ENCODE results near the gene SEC14L5.

Gene SEC14L5

DNA sequence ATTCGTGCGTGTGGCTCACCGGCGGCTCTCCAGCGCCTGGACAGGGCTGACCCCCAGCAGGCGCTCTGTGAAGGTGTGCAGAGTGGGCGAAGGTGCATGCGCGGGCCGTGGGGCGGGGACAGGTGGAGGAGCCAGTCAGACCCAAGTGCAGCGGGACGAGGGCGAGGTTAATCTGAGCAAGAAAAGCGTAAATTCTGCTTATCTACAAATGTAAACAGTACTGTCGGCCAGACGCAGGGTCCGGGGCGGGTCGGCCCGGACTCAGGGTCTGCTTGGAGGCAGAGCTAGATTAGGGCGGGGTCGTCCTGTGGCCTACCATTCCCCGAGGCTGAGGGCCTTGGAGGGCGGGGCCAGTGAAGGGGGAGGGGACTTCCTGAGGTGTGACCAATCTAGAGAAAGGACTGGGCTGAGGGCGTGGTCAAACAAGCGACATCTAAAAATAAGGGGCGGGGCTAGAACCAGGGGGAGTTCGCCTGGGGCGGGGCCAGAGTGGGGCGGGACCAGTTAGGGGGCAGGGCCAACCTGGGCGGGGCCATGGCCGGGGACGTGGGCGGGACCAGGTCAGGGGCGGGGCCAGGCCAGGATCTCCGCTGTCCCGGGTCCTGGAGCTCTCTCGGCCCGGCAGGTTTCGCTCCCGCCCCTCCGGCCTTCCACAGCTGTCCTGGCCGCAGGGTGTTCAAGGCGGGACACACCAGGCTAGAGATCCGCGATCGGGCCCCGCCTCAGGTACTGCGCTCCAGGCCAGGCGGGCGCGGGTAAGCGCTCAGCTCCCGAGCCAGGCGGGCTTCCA is at the start of gene SEC14L5:
Gene SEC14L5, plus strand, starts transcription at position 611 of the 790 bp plus-strand sequence. CDS start 994 bp downstream, outside the sequence.
- H3K4me3 ChIP-seq (ENCODE audit: low read depth, low read length): peak within 1 kb of the TSS; percentile 75
- no peaks in the 10 kb centered on the region for H3K36me3 ChIP-seq (ENCODE audit: control insufficient read depth, insufficient read depth, low read length)
- peaks cover 2% of the 10 kb centered on the region for H3K27me3 ChIP-seq (ENCODE audit: control insufficient read depth, insufficient read depth, low read length)
- peaks cover 4% of the 10 kb centered on the region for H3K4me1 ChIP-seq (ENCODE audit: control insufficient read depth, insufficient read depth, low read length)
- no peaks in the 10 kb centered on the region for H3K9me3 ChIP-seq (ENCODE audit: control insufficient read depth, insufficient read depth, low read length)
- no peak within 1 kb of the TSS for H3K9ac ChIP-seq (ENCODE audit: low read depth, low read length)

DNA sequence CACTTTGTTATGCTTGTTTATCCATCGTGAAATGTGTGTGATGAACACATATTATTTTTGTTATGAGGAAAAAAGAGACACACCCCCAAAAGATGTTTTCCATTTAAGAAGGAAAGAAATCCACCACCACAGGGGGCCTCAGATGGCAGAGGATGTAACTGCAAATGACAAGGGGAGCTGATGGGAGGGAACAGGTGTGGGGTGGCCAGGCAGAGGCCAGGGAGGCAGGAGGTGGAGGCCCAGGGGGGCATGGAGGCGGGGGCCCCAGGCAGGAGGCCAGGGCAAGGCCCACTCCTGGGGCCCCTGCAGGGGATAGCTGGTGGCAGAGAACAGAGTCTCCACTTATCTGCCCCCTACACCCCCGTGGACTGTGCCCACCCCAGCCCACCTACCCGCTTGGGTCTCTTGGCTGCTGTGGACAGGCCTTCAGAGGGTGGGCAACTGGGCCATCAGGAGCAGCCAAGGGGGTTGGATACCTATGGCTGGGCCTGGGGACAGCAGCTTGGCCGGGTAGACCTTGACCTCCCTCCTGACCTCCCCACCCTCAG is 49.2 kb upstream of the SEC14L5 start:
- H3K27me3 ChIP-seq (ENCODE audit: control insufficient read depth, insufficient read depth, low read length): no peaks in the 10 kb centered on the region
- no peaks in the 10 kb centered on the region for H3K9me3 ChIP-seq (ENCODE audit: control insufficient read depth, insufficient read depth, low read length)
- H3K9ac ChIP-seq (ENCODE audit: low read depth, low read length): no peak overlapping the region
- H3K4me3 ChIP-seq (ENCODE audit: low read depth, low read length): no peak overlapping the region
- H3K36me3 ChIP-seq (ENCODE audit: control insufficient read depth, insufficient read depth, low read length): no peaks in the 10 kb centered on the region
- H3K4me1 ChIP-seq (ENCODE audit: control insufficient read depth, insufficient read depth, low read length): no peaks in the 10 kb centered on the region

DNA sequence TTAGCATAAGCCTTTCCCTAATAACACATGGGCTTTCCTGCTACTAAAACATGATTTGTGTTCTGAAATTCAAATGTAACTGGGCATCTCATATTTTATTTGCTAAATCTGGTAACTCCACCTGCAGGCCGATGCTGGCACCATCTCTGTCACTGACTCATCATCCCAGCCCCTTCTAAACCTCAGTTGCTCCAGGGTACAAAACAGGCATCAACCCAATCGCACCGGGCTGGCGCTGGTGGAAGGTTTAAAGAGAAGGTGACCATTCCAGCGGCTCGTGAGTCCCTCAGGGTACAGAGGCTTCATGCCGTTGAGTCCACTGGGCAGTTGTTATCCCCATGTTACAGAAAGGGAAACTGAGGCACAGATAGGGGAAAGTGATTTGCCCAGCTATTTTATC is 48.3 kb upstream of the SEC14L5 start:
- Histone ChIP-seq H3K9ac (ENCODE audit: low read depth, low read length) (no peak overlapping the region), H3K4me1 (ENCODE audit: control insufficient read depth, insufficient read depth, low read length) (no peaks in the 10 kb centered on the region), H3K4me3 (ENCODE audit: low read depth, low read length) (no peak overlapping the region), H3K36me3 (ENCODE audit: control insufficient read depth, insufficient read depth, low read length) (no peaks in the 10 kb centered on the region), H3K9me3 (ENCODE audit: control insufficient read depth, insufficient read depth, low read length) (no peaks in the 10 kb centered on the region), H3K27me3 (ENCODE audit: control insufficient read depth, insufficient read depth, low read length) (no peaks in the 10 kb centered on the region)

DNA sequence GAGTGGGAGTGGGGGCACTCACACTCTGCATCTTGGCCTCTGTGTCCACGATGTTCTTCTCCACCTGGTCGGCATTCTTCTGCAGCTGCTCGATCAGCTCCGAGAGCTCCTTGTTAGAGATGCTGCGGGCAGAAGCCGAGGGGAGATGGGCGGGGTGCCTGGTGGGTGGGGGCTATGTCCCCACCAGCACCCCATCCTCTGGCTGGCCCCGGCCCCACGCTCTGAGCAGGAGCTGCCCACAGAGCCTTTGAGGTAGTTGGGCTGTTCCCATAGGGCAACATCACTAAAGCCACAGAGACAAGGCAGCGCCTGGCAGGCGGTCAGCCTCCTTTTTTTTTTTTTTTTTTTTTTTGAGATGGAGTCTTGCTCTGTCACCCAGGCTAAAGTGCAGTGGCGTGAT is 47.3 kb upstream of the SEC14L5 start:
- no peak overlapping the region for H3K4me3 ChIP-seq (ENCODE audit: low read depth, low read length)
- no peaks in the 10 kb centered on the region for H3K9me3 ChIP-seq (ENCODE audit: control insufficient read depth, insufficient read depth, low read length)
- no peak overlapping the region for H3K9ac ChIP-seq (ENCODE audit: low read depth, low read length)
- no peaks in the 10 kb centered on the region for H3K27me3 ChIP-seq (ENCODE audit: control insufficient read depth, insufficient read depth, low read length)
- H3K4me1 ChIP-seq (ENCODE audit: control insufficient read depth, insufficient read depth, low read length): no peaks in the 10 kb centered on the region
- H3K36me3 ChIP-seq (ENCODE audit: control insufficient read depth, insufficient read depth, low read length): no peaks in the 10 kb centered on the region

DNA sequence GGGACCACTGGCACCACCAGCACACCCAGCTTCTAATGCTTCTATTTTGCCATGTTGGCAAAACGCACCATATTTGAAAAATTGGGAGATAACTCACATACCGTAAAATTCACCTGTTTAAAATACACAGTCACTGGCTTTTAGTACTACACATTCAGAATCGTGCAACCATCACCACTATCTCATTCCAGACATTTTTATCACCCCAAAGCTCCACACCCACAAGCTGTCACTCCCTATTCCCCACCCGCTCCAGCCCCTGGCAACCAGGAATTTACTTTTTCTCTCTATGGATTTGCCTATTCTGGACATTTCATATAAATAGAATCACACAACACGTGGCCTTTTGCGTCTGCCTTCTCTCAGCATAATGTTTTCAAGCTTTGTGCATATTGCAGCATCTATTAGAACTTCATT is 46.2 kb upstream of the SEC14L5 start:
- no peaks in the 10 kb centered on the region for H3K27me3 ChIP-seq (ENCODE audit: control insufficient read depth, insufficient read depth, low read length)
- no peaks in the 10 kb centered on the region for H3K4me1 ChIP-seq (ENCODE audit: control insufficient read depth, insufficient read depth, low read length)
- H3K4me3 ChIP-seq (ENCODE audit: low read depth, low read length): no peak overlapping the region
- no peaks in the 10 kb centered on the region for H3K36me3 ChIP-seq (ENCODE audit: control insufficient read depth, insufficient read depth, low read length)
- no peaks in the 10 kb centered on the region for H3K9me3 ChIP-seq (ENCODE audit: control insufficient read depth, insufficient read depth, low read length)
- no peak overlapping the region for H3K9ac ChIP-seq (ENCODE audit: low read depth, low read length)

DNA sequence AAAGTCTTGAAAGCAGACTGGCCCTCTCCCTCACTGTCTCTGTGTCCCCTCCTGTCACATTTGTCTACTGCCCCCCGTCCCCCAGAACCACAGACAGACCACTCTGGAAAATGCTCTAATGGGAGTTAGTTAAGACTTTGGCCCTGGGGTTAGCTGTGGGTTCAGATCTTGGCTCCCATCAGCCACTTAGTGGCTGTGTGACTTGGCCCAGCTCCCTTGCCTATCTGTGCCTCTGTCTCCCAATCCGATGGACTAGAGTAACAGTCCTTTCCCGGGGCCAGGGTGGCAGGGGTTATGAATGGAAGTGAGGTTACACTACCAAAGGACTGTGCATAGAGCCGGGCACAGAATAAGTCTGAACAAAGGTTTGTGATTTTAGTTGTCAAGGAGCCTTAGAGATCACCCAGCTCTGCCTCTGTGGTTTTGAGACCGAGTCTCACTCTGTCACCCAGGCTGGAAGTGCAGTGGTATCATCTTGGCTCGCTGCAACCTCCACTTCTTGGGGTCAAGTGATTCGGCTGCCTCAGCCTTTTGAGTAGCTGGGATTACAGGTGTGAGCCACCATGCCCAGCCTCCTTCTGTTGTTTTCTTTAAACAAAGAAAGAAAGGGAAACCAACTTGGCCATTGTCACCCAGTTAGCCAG is 44.9 kb upstream of the SEC14L5 start:
- Histone ChIP-seq H3K27me3 (ENCODE audit: control insufficient read depth, insufficient read depth, low read length) (no peaks in the 10 kb centered on the region), H3K36me3 (ENCODE audit: control insufficient read depth, insufficient read depth, low read length) (no peaks in the 10 kb centered on the region), H3K9me3 (ENCODE audit: control insufficient read depth, insufficient read depth, low read length) (no peaks in the 10 kb centered on the region), H3K4me3 (ENCODE audit: low read depth, low read length) (no peak overlapping the region), H3K4me1 (ENCODE audit: control insufficient read depth, insufficient read depth, low read length) (no peaks in the 10 kb centered on the region), H3K9ac (ENCODE audit: low read depth, low read length) (no peak overlapping the region)

DNA sequence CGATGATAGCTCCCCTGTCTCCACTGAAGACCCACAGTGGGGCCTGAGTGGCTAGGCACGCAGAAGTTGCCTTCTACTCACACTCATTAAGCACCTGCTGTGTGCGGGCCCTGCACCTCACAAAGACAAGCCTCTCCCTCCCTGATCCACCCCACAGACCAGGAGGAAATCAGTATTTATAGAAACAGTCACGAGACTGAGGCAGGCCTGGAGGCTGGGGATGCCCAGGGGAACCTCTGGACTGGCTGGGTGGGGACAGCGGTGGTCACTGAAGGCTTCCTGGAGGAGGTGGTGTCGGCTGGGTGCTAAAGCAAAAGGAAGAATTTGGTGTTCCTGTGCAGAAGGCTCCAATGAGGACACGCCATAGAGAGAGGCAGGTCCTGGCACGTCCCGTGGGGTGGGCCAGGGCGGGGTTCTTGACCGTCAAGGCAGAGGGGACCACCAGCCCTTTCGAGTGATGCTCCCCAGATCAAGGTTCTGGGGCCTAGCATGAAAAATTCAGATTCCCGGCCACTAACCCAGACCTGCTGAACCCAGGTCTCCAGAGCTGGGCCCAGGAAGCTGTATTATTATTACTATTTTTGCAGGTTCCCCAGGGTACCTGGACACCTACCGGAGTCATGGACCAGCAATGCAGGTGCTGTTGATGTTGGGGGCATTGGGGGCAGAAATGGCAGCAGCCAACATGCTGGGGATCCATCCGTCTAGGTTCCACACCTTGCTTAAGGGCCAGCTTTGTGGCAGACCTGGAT is 44.2 kb upstream of the SEC14L5 start:
- Histone ChIP-seq H3K4me3 (ENCODE audit: low read depth, low read length) (no peak overlapping the region), H3K9ac (ENCODE audit: low read depth, low read length) (no peak overlapping the region), H3K27me3 (ENCODE audit: control insufficient read depth, insufficient read depth, low read length) (no peaks in the 10 kb centered on the region), H3K9me3 (ENCODE audit: control insufficient read depth, insufficient read depth, low read length) (no peaks in the 10 kb centered on the region), H3K36me3 (ENCODE audit: control insufficient read depth, insufficient read depth, low read length) (no peaks in the 10 kb centered on the region), H3K4me1 (ENCODE audit: control insufficient read depth, insufficient read depth, low read length) (peaks cover 4% of the 10 kb centered on the region)

DNA sequence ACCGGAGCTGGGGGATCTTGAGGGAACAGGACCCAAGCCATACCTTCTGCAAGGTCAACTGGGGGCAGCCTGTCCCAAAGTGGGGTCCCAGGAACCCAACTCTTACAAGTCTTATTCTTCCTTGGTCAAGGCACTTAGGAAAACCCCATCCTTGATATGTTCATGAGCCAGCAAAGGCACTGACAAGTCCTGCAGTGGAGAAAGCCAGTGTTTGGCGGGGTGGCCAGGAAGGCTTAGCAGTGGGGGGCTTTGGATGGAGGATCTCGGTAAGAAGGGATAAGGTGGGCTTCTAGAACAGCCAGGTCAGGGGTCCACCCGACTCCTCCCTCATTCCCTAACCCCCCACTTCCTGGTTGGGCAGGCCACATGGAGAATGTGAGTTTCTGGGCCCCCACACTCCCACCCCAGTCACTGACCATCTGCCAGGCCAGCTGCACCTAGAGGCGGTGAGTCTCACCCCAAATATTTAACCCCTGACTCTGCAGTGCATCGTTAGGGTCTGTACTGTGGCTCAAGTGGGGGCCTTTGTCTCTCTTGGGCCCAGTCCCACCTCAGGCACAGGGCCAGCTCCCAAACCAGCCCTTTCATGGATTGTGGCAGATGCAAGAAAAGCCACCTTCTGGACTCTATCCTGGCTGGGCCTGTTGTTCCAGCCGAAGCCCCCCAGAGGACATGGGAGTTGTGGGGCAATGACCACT is 43.5 kb upstream of the SEC14L5 start:
- Histone ChIP-seq H3K9ac (ENCODE audit: low read depth, low read length) (no peak overlapping the region), H3K9me3 (ENCODE audit: control insufficient read depth, insufficient read depth, low read length) (no peaks in the 10 kb centered on the region), H3K4me1 (ENCODE audit: control insufficient read depth, insufficient read depth, low read length) (peaks cover 5% of the 10 kb centered on the region), H3K4me3 (ENCODE audit: low read depth, low read length) (no peak overlapping the region), H3K27me3 (ENCODE audit: control insufficient read depth, insufficient read depth, low read length) (no peaks in the 10 kb centered on the region), H3K36me3 (ENCODE audit: control insufficient read depth, insufficient read depth, low read length) (no peaks in the 10 kb centered on the region)

DNA sequence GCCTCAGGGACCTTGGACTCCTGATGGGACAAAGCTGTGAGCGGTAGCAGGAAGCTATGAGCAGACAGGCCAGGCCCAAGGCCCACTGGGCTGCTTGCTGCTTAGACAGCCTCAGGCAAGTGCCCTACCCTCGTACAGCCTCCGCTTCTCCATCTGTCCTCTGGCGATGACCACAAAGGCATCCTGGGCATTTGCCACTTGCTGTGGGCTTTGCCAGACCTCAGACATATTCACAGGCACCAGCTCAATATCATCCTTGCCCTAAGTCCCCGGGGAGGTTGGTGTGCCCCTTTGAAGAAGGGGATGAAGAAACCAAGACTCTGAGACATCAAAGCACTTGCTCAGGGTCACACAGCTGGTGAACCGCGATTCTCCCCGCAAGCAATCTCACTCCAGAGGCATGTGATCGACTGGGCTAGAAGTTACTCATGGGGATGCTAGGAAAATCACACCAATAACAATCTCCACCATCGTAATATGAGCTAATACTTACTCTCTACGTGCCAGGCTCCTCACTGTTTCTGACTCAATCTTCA is 42.8 kb upstream of the SEC14L5 start:
- Histone ChIP-seq H3K9ac (ENCODE audit: low read depth, low read length) (no peak overlapping the region), H3K9me3 (ENCODE audit: control insufficient read depth, insufficient read depth, low read length) (no peaks in the 10 kb centered on the region), H3K4me3 (ENCODE audit: low read depth, low read length) (no peak overlapping the region), H3K4me1 (ENCODE audit: control insufficient read depth, insufficient read depth, low read length) (peaks cover 5% of the 10 kb centered on the region), H3K27me3 (ENCODE audit: control insufficient read depth, insufficient read depth, low read length) (no peaks in the 10 kb centered on the region), H3K36me3 (ENCODE audit: control insufficient read depth, insufficient read depth, low read length) (no peaks in the 10 kb centered on the region)

DNA sequence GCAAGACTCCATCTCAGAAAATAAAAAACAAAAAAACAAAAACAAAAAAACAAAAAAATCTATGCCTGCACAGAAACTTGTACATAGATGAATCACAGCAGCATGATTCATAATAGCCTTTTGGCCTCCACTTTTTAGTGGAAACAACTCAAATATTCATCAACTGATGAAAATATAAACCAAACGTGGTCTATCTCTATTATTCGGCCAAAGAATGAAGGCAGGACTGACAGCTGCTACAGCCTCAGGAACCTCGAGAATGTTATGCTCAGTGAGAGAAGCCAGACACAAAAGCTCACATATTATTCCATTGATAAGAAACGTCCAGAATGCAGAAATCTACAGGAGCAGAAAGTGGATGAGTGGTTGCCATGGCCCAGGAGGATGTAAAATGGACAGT is 41.0 kb upstream of the SEC14L5 start:
- H3K4me1 ChIP-seq (ENCODE audit: control insufficient read depth, insufficient read depth, low read length): peaks cover 5% of the 10 kb centered on the region
- no peak overlapping the region for H3K9ac ChIP-seq (ENCODE audit: low read depth, low read length)
- no peaks in the 10 kb centered on the region for H3K36me3 ChIP-seq (ENCODE audit: control insufficient read depth, insufficient read depth, low read length)
- no peaks in the 10 kb centered on the region for H3K9me3 ChIP-seq (ENCODE audit: control insufficient read depth, insufficient read depth, low read length)
- H3K4me3 ChIP-seq (ENCODE audit: low read depth, low read length): no peak overlapping the region
- H3K27me3 ChIP-seq (ENCODE audit: control insufficient read depth, insufficient read depth, low read length): no peaks in the 10 kb centered on the region

DNA sequence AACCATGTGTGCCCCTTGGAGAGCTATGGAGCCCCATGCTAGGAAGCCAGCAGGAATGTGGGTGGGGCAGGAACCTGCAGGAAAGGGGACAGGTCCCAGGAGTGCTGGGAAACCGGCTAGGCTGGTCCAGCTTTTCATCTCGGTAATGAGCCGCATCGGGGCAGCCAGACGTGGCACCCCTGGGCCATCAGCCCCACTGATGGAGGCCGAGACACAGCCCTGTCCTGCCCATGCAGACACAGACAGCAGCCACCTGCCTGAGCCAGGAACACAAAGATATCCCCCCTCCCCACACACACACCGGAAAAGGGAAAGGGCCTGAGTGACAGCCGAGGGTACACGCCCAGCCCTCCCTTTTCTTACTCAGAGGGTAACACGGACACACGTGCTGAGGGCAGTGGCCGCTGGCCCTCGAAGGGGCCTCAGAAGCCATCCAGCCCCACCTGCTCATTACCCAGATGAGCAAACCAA is 39.3 kb upstream of the SEC14L5 start:
- Histone ChIP-seq H3K4me1 (ENCODE audit: control insufficient read depth, insufficient read depth, low read length) (peaks cover 5% of the 10 kb centered on the region), H3K36me3 (ENCODE audit: control insufficient read depth, insufficient read depth, low read length) (peaks cover 5% of the 10 kb centered on the region), H3K9me3 (ENCODE audit: control insufficient read depth, insufficient read depth, low read length) (no peaks in the 10 kb centered on the region), H3K27me3 (ENCODE audit: control insufficient read depth, insufficient read depth, low read length) (no peaks in the 10 kb centered on the region), H3K9ac (ENCODE audit: low read depth, low read length) (no peak overlapping the region), H3K4me3 (ENCODE audit: low read depth, low read length) (no peak overlapping the region)

All from iPS-15b (cell line).